Mesendoderm (in vitro differentiated cells): ENCODE results near the gene RNFT2. TPM values are rescaled to one million over a fixed set of nuclear protein-coding genes. Genes with fewer than 3 reads are reported as not detected.

Experiments used
- DNase-seq: peaks from one replicate; pipeline ENCODE4 v3.0.0; 2013
- H2AK5ac ChIP-seq: 2 replicates; pipeline ENCODE4 v1.6.1; 2013; ENCODE audit warnings: low read length, inconsistent platforms
- H2BK120ac ChIP-seq: 2 replicates; pipeline ENCODE4 v1.6.1; 2013; ENCODE audit warnings: low read depth, mild to moderate bottlenecking, low read length, moderate library complexity, mixed read lengths
- H2BK15ac ChIP-seq: replicated peaks from 2 replicates; pipeline ENCODE4 v1.6.1; 2013; ENCODE audit warnings: low read depth, mild to moderate bottlenecking, moderate library complexity
- H2BK5ac ChIP-seq: 2 replicates; pipeline ENCODE4 v1.6.1; 2013; ENCODE audit warnings: low read length, inconsistent platforms
- H3K18ac ChIP-seq: 2 replicates; pipeline ENCODE4 v1.6.1; 2013; ENCODE audit warnings: mild to moderate bottlenecking, low read length, mixed read lengths
- H3K23ac ChIP-seq: one replicate; pipeline ENCODE4 v1.6.1; 2013; ENCODE audit warnings: low read length
- H3K27ac ChIP-seq: 2 replicates; pipeline ENCODE4 v1.5.1; 2013; ENCODE audit warnings: low read depth, mild to moderate bottlenecking, inconsistent platforms, low read length, moderate library complexity
- H3K27me3 ChIP-seq: 2 replicates; pipeline ENCODE4 v1.6.1; 2013; ENCODE audit warnings: low read length, control low read depth, mild to moderate bottlenecking, inconsistent platforms; ENCODE audit not compliant: insufficient read depth, poor library complexity
- H3K36me3 ChIP-seq: 2 replicates; pipeline ENCODE4 v1.6.1; 2013; ENCODE audit warnings: low read length, inconsistent platforms; ENCODE audit not compliant: control insufficient read depth, insufficient read depth
- H3K4ac ChIP-seq: one replicate; pipeline ENCODE4 v1.6.1; 2013; ENCODE audit warnings: low read depth, mild to moderate bottlenecking, low read length, moderate library complexity
- H3K4me1 ChIP-seq: 2 replicates; pipeline ENCODE4 v1.6.1; 2013; ENCODE audit warnings: low read depth, low read length, inconsistent platforms; ENCODE audit not compliant: control insufficient read depth
- H3K4me2 ChIP-seq: 2 replicates; pipeline ENCODE4 v1.6.1; 2013; ENCODE audit warnings: low read length
- H3K4me3 ChIP-seq: 2 replicates; pipeline ENCODE4 v1.5.1; 2013; ENCODE audit warnings: mild to moderate bottlenecking, low read length
- H3K56ac ChIP-seq: one replicate; pipeline ENCODE4 v1.6.1; 2013; ENCODE audit warnings: low read length
- H3K79me1 ChIP-seq: 2 replicates; pipeline ENCODE4 v1.6.1; 2013; ENCODE audit warnings: low read length, inconsistent platforms
- H3K79me2 ChIP-seq: 2 replicates; pipeline ENCODE4 v1.6.1; 2013; ENCODE audit warnings: mild to moderate bottlenecking, low read length; ENCODE audit not compliant: control insufficient read depth, insufficient read depth
- H3K9ac ChIP-seq: 2 replicates; pipeline ENCODE4 v1.6.1; 2013; ENCODE audit warnings: low read length, inconsistent platforms
- H4K5ac ChIP-seq: one replicate; pipeline ENCODE4 v1.6.1; 2013; ENCODE audit warnings: low read length
- H4K8ac ChIP-seq: one replicate; pipeline ENCODE4 v1.6.1; 2013; ENCODE audit warnings: low read depth, mild to moderate bottlenecking, control low read depth, low read length, moderate library complexity
- WGBS: extraction: QIAGEN DNeasy Blood & Tissue Kit; methylation state at CpG from one replicate; pipeline ENCODE4 v1.1.7; 2013; ENCODE audit warnings: low lambda C conversion rate, missing lambda C conversion rate; ENCODE audit not compliant: insufficient coverage; ENCODE audit errors: extremely low coverage; 5-methylcytosine and 5-hydroxymethylcytosine counted together
- small RNA-seq: library from polyadenylated mRNA; stranded (forward); fragments of <200 nt; extraction: miRNeasy Mini kit (QIAGEN cat#:217004); gene quantifications from one replicate; pipeline ENCODE3, GENCODE V24; 2013; ENCODE audit not compliant: insufficient read depth

RNFT2 gene

GRCh38 chr12:116896411-116896924, 158.4 kb downstream of the RNFT2 start:
- Histone ChIP-seq H4K5ac (no peak overlapping the region), H2AK5ac (no peak overlapping the region), H2BK5ac (no peak overlapping the region), H3K9ac (no peak overlapping the region), H3K4me1 (no peaks in the 10 kb centered on the region), H3K36me3 (no peaks in the 10 kb centered on the region), H3K79me1 (no peaks in the 10 kb centered on the region), H3K23ac (no peak overlapping the region), H3K4me2 (no peak overlapping the region), H3K4me3 (no peak overlapping the region), H3K56ac (no peak overlapping the region), H3K27me3 (no peaks in the 10 kb centered on the region), H3K79me2 (no peaks in the 10 kb centered on the region), H3K4ac (no peak overlapping the region), H3K27ac (no peak overlapping the region), H2BK120ac (no peak overlapping the region), H3K18ac (no peak overlapping the region), H4K8ac (no peak overlapping the region), H2BK15ac (no peak overlapping the region)
- no CpG with 5 or more reads among the region's 7 CpGs for WGBS
- DNase-seq: no peak

GRCh38 chr12:116897476-116897875, 159.4 kb downstream of the RNFT2 start:
- H3K4me2 ChIP-seq: no peak overlapping the region

GRCh38 chr12:116898669-116899068, 160.6 kb downstream of the RNFT2 start:
- Histone ChIP-seq H3K36me3 (no peaks in the 10 kb centered on the region), H2BK5ac (no peak overlapping the region), H3K4ac (no peak overlapping the region), H2BK120ac (no peak overlapping the region), H3K23ac (no peak overlapping the region), H2BK15ac (no peak overlapping the region), H3K56ac (no peak overlapping the region), H3K79me2 (no peaks in the 10 kb centered on the region), H3K9ac (no peak overlapping the region), H3K4me2 (no peak overlapping the region), H3K79me1 (no peaks in the 10 kb centered on the region), H3K4me3 (no peak overlapping the region), H2AK5ac (no peak overlapping the region), H4K5ac (no peak overlapping the region), H3K4me1 (no peaks in the 10 kb centered on the region), H4K8ac (no peak overlapping the region), H3K27me3 (no peaks in the 10 kb centered on the region), H3K18ac (no peak overlapping the region), H3K27ac (no peak overlapping the region)
- no peak for DNase-seq
- WGBS: no CpG with 5 or more reads among the region's 3 CpGs

More at GRCh38 chr12:116897476-116897875, 159.4 kb downstream of the RNFT2 start:
- WGBS: no CpG with 5 or more reads among the region's 4 CpGs
- H4K5ac ChIP-seq: no peak overlapping the region
- H3K23ac ChIP-seq: no peak overlapping the region
- H3K9ac ChIP-seq: no peak overlapping the region
- no peaks in the 10 kb centered on the region for H3K36me3 ChIP-seq
- H3K4me1 ChIP-seq: no peaks in the 10 kb centered on the region
- H2BK120ac ChIP-seq: no peak overlapping the region
- H3K18ac ChIP-seq: no peak overlapping the region
- H3K56ac ChIP-seq: no peak overlapping the region
- H3K27me3 ChIP-seq: no peaks in the 10 kb centered on the region
- H3K79me2 ChIP-seq: no peaks in the 10 kb centered on the region
- no peak overlapping the region for H3K4me3 ChIP-seq
- no peaks in the 10 kb centered on the region for H3K79me1 ChIP-seq
- H2BK5ac ChIP-seq: no peak overlapping the region
- no peak overlapping the region for H3K4ac ChIP-seq
- H2BK15ac ChIP-seq: no peak overlapping the region
- no peak for DNase-seq
- H4K8ac ChIP-seq: no peak overlapping the region
- H2AK5ac ChIP-seq: no peak overlapping the region
- H3K27ac ChIP-seq: no peak overlapping the region

GRCh38 chr12:116901612-116902011, 163.5 kb downstream of the RNFT2 start:
- no peak overlapping the region for H3K4me3 ChIP-seq
- no CpG with 5 or more reads among the region's 2 CpGs for WGBS
- H3K79me1 ChIP-seq: no peaks in the 10 kb centered on the region
- no peak overlapping the region for H3K9ac ChIP-seq
- no peak overlapping the region for H4K5ac ChIP-seq
- H3K4ac ChIP-seq: no peak overlapping the region
- H3K79me2 ChIP-seq: no peaks in the 10 kb centered on the region
- H3K36me3 ChIP-seq: no peaks in the 10 kb centered on the region
- no peak overlapping the region for H3K56ac ChIP-seq
- no peak overlapping the region for H4K8ac ChIP-seq
- no peak overlapping the region for H2BK5ac ChIP-seq
- no peak overlapping the region for H3K27ac ChIP-seq
- no peak for DNase-seq
- no peak overlapping the region for H2BK15ac ChIP-seq
- H3K4me1 ChIP-seq: no peaks in the 10 kb centered on the region
- H3K4me2 ChIP-seq: no peak overlapping the region
- no peak overlapping the region for H3K23ac ChIP-seq
- H2BK120ac ChIP-seq: no peak overlapping the region
- no peak overlapping the region for H3K18ac ChIP-seq
- H3K27me3 ChIP-seq: no peaks in the 10 kb centered on the region
- no peak overlapping the region for H2AK5ac ChIP-seq

Small RNA genes lying within 50 kb of the gene (small RNA-seq; reads per million reads assigned to genes)
- not detected for gene RNU6-558P
